Endodermal cell (in vitro differentiated cells): ENCODE measurements around the gene PNPT1. TPM values are rescaled to one million over a fixed set of nuclear protein-coding genes. Genes with fewer than 3 reads are reported as not detected.

ENCODE experiments used
- DNase-seq: peaks from one replicate; pipeline ENCODE4 v3.0.0-alpha.2; 2017
- H3K27ac ChIP-seq: 2 replicates; pipeline ENCODE4 v1.5.1; 2013; ENCODE audit warnings: mild to moderate bottlenecking, low read depth, low read length, moderate library complexity
- H3K27me3 ChIP-seq: 2 replicates; pipeline ENCODE4 v1.6.1; 2013; ENCODE audit warnings: mild to moderate bottlenecking, low read length, moderate library complexity; ENCODE audit not compliant: insufficient read depth, control insufficient read depth, poor library complexity, severe bottlenecking
- H3K36me3 ChIP-seq: 2 replicates; pipeline ENCODE4 v1.7.0; 2013; ENCODE audit warnings: mild to moderate bottlenecking, low read length, moderate library complexity; ENCODE audit not compliant: control insufficient read depth, insufficient read depth
- H3K4me1 ChIP-seq: one replicate; pipeline ENCODE4 v1.7.0; 2013; ENCODE audit warnings: low read length; ENCODE audit not compliant: control insufficient read depth, insufficient read depth
- H3K4me3 ChIP-seq: 2 replicates; pipeline ENCODE4 v1.5.1; 2013; ENCODE audit warnings: mild to moderate bottlenecking, low read length, moderate library complexity
- H3K9ac ChIP-seq: 2 replicates; pipeline ENCODE4 v1.6.1; 2013; ENCODE audit warnings: mild to moderate bottlenecking, low read length, moderate library complexity; ENCODE audit not compliant: poor library complexity, severe bottlenecking; ENCODE audit errors: extremely low read depth
- H3K9me3 ChIP-seq: 2 replicates; pipeline ENCODE4 v1.6.1; 2013; ENCODE audit warnings: mild to moderate bottlenecking, low read length, moderate library complexity; ENCODE audit not compliant: control insufficient read depth
- H3K27ac Mint-ChIP-seq: 2 replicates; pipeline ENCODE4 v1.8.0; 2020; ENCODE audit warnings: mixed read lengths
- H3K27me3 Mint-ChIP-seq: 2 replicates; pipeline ENCODE4 v1.8.0; 2021; ENCODE audit warnings: mild to moderate bottlenecking, mixed read lengths; ENCODE audit not compliant: insufficient read depth
- H3K36me3 Mint-ChIP-seq: 2 replicates; pipeline ENCODE4 v1.8.0; 2020; ENCODE audit warnings: low read depth, mixed read lengths
- H3K4me1 Mint-ChIP-seq: 2 replicates; pipeline ENCODE4 v1.8.0; 2020; ENCODE audit warnings: mixed read lengths
- H3K4me3 Mint-ChIP-seq: 2 replicates; pipeline ENCODE4 v1.8.0; 2020; ENCODE audit warnings: mild to moderate bottlenecking, moderate library complexity, mixed read lengths
- H3K9me3 Mint-ChIP-seq: 2 replicates; pipeline ENCODE4 v1.8.0; 2020; ENCODE audit warnings: mild to moderate bottlenecking, mixed read lengths
- WGBS, 2 experiments: methylation state at CpG; one replicate each; pipeline versions ENCODE4 v1.1.5 to v1.1.7; 2013; ENCODE audit warnings: missing lambda C conversion rate in 2 of 2, mixed read lengths in 1 of 2; ENCODE audit not compliant: insufficient coverage in 1 of 2, insufficient read length in 1 of 2; 5-methylcytosine and 5-hydroxymethylcytosine counted together
- total RNA-seq, 2 donors: library from RNA; stranded (reverse); fragmentation: NEBNext Ultra II Directional in 1 of 2; extraction: Animal tissue kit (Norgen Biotek cat#: 25700) in 1 of 2; gene quantifications; 2 replicates in 1 of 2; 3 replicates in 1 of 2; pipeline ENCODE4 v1.2.1, GENCODE V29; 2021
- TF ChIP-seq, protein P1 (sequence below): fragments of 200-600 bp; sonication (generic); conservative IDR thresholded peaks from 2 replicates; pipeline ENCODE4 v1.5.0; 2021; ENCODE audit warnings: antibody characterized with exemption, mild to moderate bottlenecking

Gene PNPT1
- total RNA-seq, 2 donors from 2014 or later, result 42.1 TPM

- Histone ChIP-seq H3K36me3 (peaks cover 48% of the 10 kb centered on the region), H3K9me3 (no peaks in the 10 kb centered on the region), H3K9ac (no peak overlapping the region), H3K27ac (no peak overlapping the region), H3K4me1 (no peaks in the 10 kb centered on the region), H3K27me3 (no peaks in the 10 kb centered on the region), H3K4me3 (no peak overlapping the region)
- Mint-ChIP-seq H3K4me3 (no peak overlapping the region), H3K27me3 (no peaks in the 10 kb centered on the region), H3K36me3 (peaks cover 41% of the 10 kb centered on the region), H3K4me1 (peaks cover 25% of the 10 kb centered on the region), H3K27ac (no peak overlapping the region), H3K9me3 (peaks cover 5% of the 10 kb centered on the region)
- TF ChIP-seq, protein P1, sequence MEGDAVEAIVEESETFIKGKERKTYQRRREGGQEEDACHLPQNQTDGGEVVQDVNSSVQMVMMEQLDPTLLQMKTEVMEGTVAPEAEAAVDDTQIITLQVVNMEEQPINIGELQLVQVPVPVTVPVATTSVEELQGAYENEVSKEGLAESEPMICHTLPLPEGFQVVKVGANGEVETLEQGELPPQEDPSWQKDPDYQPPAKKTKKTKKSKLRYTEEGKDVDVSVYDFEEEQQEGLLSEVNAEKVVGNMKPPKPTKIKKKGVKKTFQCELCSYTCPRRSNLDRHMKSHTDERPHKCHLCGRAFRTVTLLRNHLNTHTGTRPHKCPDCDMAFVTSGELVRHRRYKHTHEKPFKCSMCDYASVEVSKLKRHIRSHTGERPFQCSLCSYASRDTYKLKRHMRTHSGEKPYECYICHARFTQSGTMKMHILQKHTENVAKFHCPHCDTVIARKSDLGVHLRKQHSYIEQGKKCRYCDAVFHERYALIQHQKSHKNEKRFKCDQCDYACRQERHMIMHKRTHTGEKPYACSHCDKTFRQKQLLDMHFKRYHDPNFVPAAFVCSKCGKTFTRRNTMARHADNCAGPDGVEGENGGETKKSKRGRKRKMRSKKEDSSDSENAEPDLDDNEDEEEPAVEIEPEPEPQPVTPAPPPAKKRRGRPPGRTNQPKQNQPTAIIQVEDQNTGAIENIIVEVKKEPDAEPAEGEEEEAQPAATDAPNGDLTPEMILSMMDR, result no peak
- WGBS, 2 experiments, result 96 to 100% methylated on average over 1 of the region's 1 CpG
- DNase-seq, result no peak
These were observed 81.6 kb downstream of the PNPT1 start for GRCh38 chr2:55611997-55612396.

GRCh38 chr2:55610954-55611743 is 82.5 kb downstream of the PNPT1 start:
- Histone ChIP-seq H3K27me3 (no peaks in the 10 kb centered on the region), H3K36me3 (peaks cover 48% of the 10 kb centered on the region), H3K9ac (no peak overlapping the region), H3K4me3 (no peak overlapping the region), H3K4me1 (no peaks in the 10 kb centered on the region), H3K27ac (no peak overlapping the region), H3K9me3 (no peaks in the 10 kb centered on the region)
- H3K27ac Mint-ChIP-seq, result peak overlapping the region; percentile 44
- DNase-seq, result no peak
- H3K36me3 Mint-ChIP-seq, result peaks cover 44% of the 10 kb centered on the region
- no peak overlapping the region for H3K4me3 Mint-ChIP-seq
- H3K27me3 Mint-ChIP-seq, result no peaks in the 10 kb centered on the region
- TF ChIP-seq, protein P1, result no peak
- peaks cover 28% of the 10 kb centered on the region for H3K4me1 Mint-ChIP-seq
- peaks cover 5% of the 10 kb centered on the region for H3K9me3 Mint-ChIP-seq
- WGBS, 2 experiments, result 91 to 100% methylated on average over 1 to 3 of the region's 3 CpGs

- Histone ChIP-seq H3K4me1 (no peaks in the 10 kb centered on the region), H3K36me3 (peaks cover 45% of the 10 kb centered on the region), H3K4me3 (no peak overlapping the region), H3K27ac (no peak overlapping the region), H3K27me3 (no peaks in the 10 kb centered on the region), H3K9ac (no peak overlapping the region), H3K9me3 (no peaks in the 10 kb centered on the region)
- Mint-ChIP-seq H3K4me3 (no peak overlapping the region), H3K27me3 (no peaks in the 10 kb centered on the region), H3K9me3 (peaks cover 5% of the 10 kb centered on the region), H3K4me1 (peaks cover 22% of the 10 kb centered on the region), H3K27ac (peak overlapping the region; percentile 36), H3K36me3 (peaks cover 44% of the 10 kb centered on the region)
- TF ChIP-seq, protein P1, result no peak
- WGBS, 2 experiments, result 90% methylated on average over 1 of the region's 1 CpG; no CpG with 5 or more reads in 1 of the 2 experiments
- no peak for DNase-seq
These were observed 83.6 kb downstream of the PNPT1 start for GRCh38 chr2:55609938-55610578.
